Thyroid gland (tissue), 4 donors: ENCODE data around the gene IKZF1. TPM values are rescaled to one million over a fixed set of nuclear protein-coding genes. Genes with fewer than 3 reads are reported as not detected.

Source experiments
- DNase-seq, 2 donors: peaks; one replicate each; pipeline ENCODE4 v3.0.0-alpha.2; 2019
- H3K27ac ChIP-seq, 3 donors: fragments of 200-600 bp; sonication (generic); 1 replicate in 2 of 3; 2 replicates in 1 of 3; pipeline ENCODE4 v1.5.1; 2016 to 2019; ENCODE audit warnings: mild to moderate bottlenecking in 1 of 3, moderate library complexity in 1 of 3
- H3K27me3 ChIP-seq: fragments of 200-600 bp; sonication (generic); one replicate; pipeline ENCODE4 v1.5.1; 2019
- H3K36me3 ChIP-seq, 2 donors: fragments of 200-600 bp; sonication (generic); one replicate each; pipeline ENCODE4 v1.5.1; 2016 to 2019
- H3K4me1 ChIP-seq, 2 donors: fragments of 200-600 bp; sonication (generic); one replicate each; pipeline ENCODE4 v1.5.1; 2017 to 2019
- H3K4me3 ChIP-seq, 3 donors: fragments of 200-600 bp; sonication (generic); replicated peaks in 1 of 3; 1 replicate in 2 of 3; 2 replicates in 1 of 3; pipeline ENCODE4 v1.5.1; 2016; ENCODE audit warnings: mild to moderate bottlenecking in 1 of 3
- H3K9me3 ChIP-seq: fragments of 200-600 bp; sonication (generic); one replicate; pipeline ENCODE4 v1.5.1; 2017
- CTCF ChIP-seq, 6 experiments: fragments of 200-600 bp in 3 of 6; fragments of 450-650 bp in 3 of 6; sonication (generic) in 3 of 6; IDR thresholded peaks; one replicate each; pipeline ENCODE4 v1.5.1; 2016 to 2019; ENCODE audit warnings: antibody characterized with exemption in 6 of 6, mild to moderate bottlenecking in 2 of 6, inconsistent platforms in 1 of 6, moderate library complexity in 1 of 6
- POLR2A ChIP-seq, 2 donors: fragments of 450-650 bp; IDR thresholded peaks; one replicate each; pipeline ENCODE4 v1.6.1; 2017; ENCODE audit warnings: antibody characterized with exemption in 2 of 2, mild to moderate bottlenecking in 2 of 2, moderate library complexity in 1 of 2
- WGBS, 2 donors: methylation state at CpG; one replicate each; pipeline ENCODE4 v1.1.5; 2017; 5-methylcytosine and 5-hydroxymethylcytosine counted together
- intact Hi-C: fragments of 100-400 bp; cut with DNase I; formaldehyde crosslinking; loops from one replicate; pipeline ENCODE4 v1.15.1; 2023
- total RNA-seq, 4 donors: library from RNA; depleted of rRNA; stranded (reverse); fragments of >200 nt; gene quantifications; one replicate each; pipeline ENCODE4 v1.2.3, GENCODE V29; 2016

Gene IKZF1
- total RNA-seq, 4 donors from 2014 or later: 8.9 to 10.5 (median 9.6) TPM

GRCh38 chr7:50387351-50387750 lies 82.8 kb downstream of the IKZF1 start:
- intact Hi-C loops: no loop called here
- 70 to 77% methylated on average over 11 of the region's 11 CpGs for WGBS, 2 donors
- H3K4me3 ChIP-seq: no peak overlapping the region
- no peak overlapping the region for H3K27ac ChIP-seq
- no peaks in the 10 kb centered on the region for H3K4me1 ChIP-seq
- no peaks in the 10 kb centered on the region for H3K27me3 ChIP-seq
- H3K36me3 ChIP-seq: no peaks in the 10 kb centered on the region
- TF ChIP-seq CTCF (IDR thresholded peaks at IDR 0.05) (no peak), POLR2A (IDR thresholded peaks at IDR 0.05) (no peak)
- H3K9me3 ChIP-seq: no peaks in the 10 kb centered on the region
- DNase-seq: no peak

- intact Hi-C loops: no loop called here
- Histone ChIP-seq H3K9me3 (no peaks in the 10 kb centered on the region), H3K4me1 (no peaks in the 10 kb centered on the region), H3K27me3 (no peaks in the 10 kb centered on the region), H3K27ac (no peak overlapping the region), H3K4me3 (no peak overlapping the region), H3K36me3 (no peaks in the 10 kb centered on the region)
- no peak for DNase-seq
- WGBS, 2 donors: 81 to 90% methylated on average over 3 of the region's 3 CpGs
- TF ChIP-seq CTCF (IDR thresholded peaks at IDR 0.05) (no peak), POLR2A (IDR thresholded peaks at IDR 0.05) (no peak)
These were observed 85.4 kb downstream of the IKZF1 start for GRCh38 chr7:50389961-50390360.

- DNase-seq: no peak
- no peaks in the 10 kb centered on the region for H3K36me3 ChIP-seq
- H3K4me1 ChIP-seq: no peaks in the 10 kb centered on the region
- no peak overlapping the region for H3K27ac ChIP-seq
- WGBS, 2 donors: 66 to 80% methylated on average over 3 of the region's 3 CpGs
- intact Hi-C loops: no loop called here
- TF ChIP-seq POLR2A (IDR thresholded peaks at IDR 0.05) (no peak), CTCF (IDR thresholded peaks at IDR 0.05) (no peak)
- no peaks in the 10 kb centered on the region for H3K9me3 ChIP-seq
- no peaks in the 10 kb centered on the region for H3K27me3 ChIP-seq
- H3K4me3 ChIP-seq: no peak overlapping the region
These were observed 86.9 kb downstream of the IKZF1 start for GRCh38 chr7:50391386-50391785.

GRCh38 chr7:50393076-50393475 lies 88.6 kb downstream of the IKZF1 start:
- TF ChIP-seq POLR2A (IDR thresholded peaks at IDR 0.05) (no peak), CTCF (IDR thresholded peaks at IDR 0.05) (no peak)
- H3K27me3 ChIP-seq: no peaks in the 10 kb centered on the region
- no peaks in the 10 kb centered on the region for H3K36me3 ChIP-seq
- no peaks in the 10 kb centered on the region for H3K4me1 ChIP-seq
- 53 to 71% methylated on average over 1 of the region's 1 CpG for WGBS, 2 donors
- DNase-seq: no peak
- no peak overlapping the region for H3K4me3 ChIP-seq
- intact Hi-C loops: no loop called here
- H3K27ac ChIP-seq: no peak overlapping the region
- no peaks in the 10 kb centered on the region for H3K9me3 ChIP-seq

DNA sequence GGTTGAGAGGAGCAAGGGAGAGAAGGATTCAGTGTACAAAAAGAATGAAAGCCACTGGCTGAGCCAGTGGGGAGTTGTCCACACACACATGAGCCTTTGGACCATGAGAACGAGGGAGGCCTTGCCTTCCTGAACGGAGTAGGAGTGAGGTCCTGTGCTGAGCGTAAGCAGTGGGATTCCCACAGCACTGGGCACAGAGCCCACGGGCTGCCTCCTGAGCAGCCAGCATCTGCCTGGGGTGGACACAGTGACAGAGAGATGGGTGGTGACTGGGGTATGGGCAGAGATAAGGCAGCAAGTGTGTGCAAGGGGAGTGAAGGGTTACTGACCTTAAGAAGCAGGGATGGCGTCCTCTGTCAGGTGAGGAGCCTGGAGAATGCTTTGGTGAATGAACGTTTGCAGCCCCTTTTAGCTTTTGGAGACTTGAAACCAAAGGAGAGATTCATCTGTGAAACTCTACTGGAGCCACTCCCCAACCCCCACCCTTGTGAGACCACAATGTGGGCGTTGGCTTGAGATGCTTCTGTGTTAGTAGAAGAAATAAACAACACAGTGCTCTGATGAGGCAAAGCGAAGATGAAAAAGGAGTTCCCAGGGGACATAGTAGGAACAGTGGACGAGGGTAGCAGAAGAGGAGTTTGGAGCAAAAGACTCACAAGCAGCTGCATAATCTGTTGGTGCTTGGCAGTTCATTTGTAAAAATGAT lies 89.2 kb downstream of the IKZF1 start:
- Histone ChIP-seq H3K27ac (no peak overlapping the region), H3K27me3 (no peaks in the 10 kb centered on the region), H3K9me3 (no peaks in the 10 kb centered on the region), H3K4me3 (no peak overlapping the region), H3K4me1 (no peaks in the 10 kb centered on the region), H3K36me3 (no peaks in the 10 kb centered on the region)
- 57 to 71% methylated on average over 9 of the region's 9 CpGs for WGBS, 2 donors
- no peak for DNase-seq
- intact Hi-C loops: no loop called here
- TF ChIP-seq POLR2A (IDR thresholded peaks at IDR 0.05) (no peak), CTCF (IDR thresholded peaks at IDR 0.05) (no peak)
